K562 (cell line): ENCODE measurements around the gene ATG4C. TPM values are rescaled to one million over a fixed set of nuclear protein-coding genes. Genes with fewer than 3 reads are reported as not detected.

Experiments
- ASH1L ChIP-seq: fragments of 450-650 bp; IDR thresholded peaks from 2 replicates; pipeline ENCODE4 v1.6.1; 2018; ENCODE audit warnings: borderline replicate concordance, mild to moderate bottlenecking, low read depth; ENCODE audit not compliant: partially characterized antibody
- CBX3 ChIP-seq, 2 experiments: IDR thresholded peaks; 1 replicate in 1 of 2; 2 replicates in 1 of 2; pipeline ENCODE4 v1.6.1; 2012; ENCODE audit warnings: inconsistent platforms in 2 of 2, low read length in 2 of 2, borderline replicate concordance in 1 of 2, control low read depth in 1 of 2
- ETV5 ChIP-seq: sonication (generic); formaldehyde crosslinking; IDR thresholded peaks from 2 replicates; pipeline ENCODE4 v1.4.0; 2020; ENCODE audit warnings: low read depth, mild to moderate bottlenecking, missing genetic modification reagents
- MIER1 ChIP-seq: fragments of 450-650 bp; IDR thresholded peaks from 2 replicates; pipeline ENCODE4 v1.6.1; 2016; ENCODE audit warnings: antibody characterized with exemption, mild to moderate bottlenecking, low read depth
- POLR2A ChIP-seq: fragments of 450-650 bp; conservative IDR thresholded peaks from 2 replicates; pipeline ENCODE4 v1.6.1; 2016
- polyA plus RNA-seq, 8 experiments: library from polyadenylated mRNA; depleted of rRNA in 4 of 8; stranded (reverse) in 5 of 8; unstranded in 3 of 8; fragments of >200 nt; fragmentation: Nextera tagmentation in 2 of 8; fragmentation: Illumina TruSeq in 1 of 8; extraction: Ambion mirVana in 2 of 8; extraction: Trizol in 1 of 8; gene quantifications; 2 replicates each; pipeline versions ENCODE4 v1.2.1 to v1.2.3, GENCODE V29; 2011 to 2014; ENCODE audit warnings: inconsistent platforms in 1 of 8, missing spikeins in 1 of 8
- total RNA-seq, 7 experiments: library from RNA; depleted of rRNA in 6 of 7; stranded (reverse); fragments of >200 nt in 6 of 7; fragmentation: Illumina TruSeq in 2 of 7; extraction: Trizol in 2 of 7; gene quantifications; 2 replicates each; pipeline versions ENCODE4 v1.2.1 to v1.2.3, GENCODE V29; 2011 to 2021; ENCODE audit warnings: low replicate concordance in 1 of 7
- TF ChIP-seq, protein P1 (sequence below): fragments of 450-650 bp; IDR thresholded peaks from 2 replicates; pipeline ENCODE4 v1.6.1; 2017; ENCODE audit warnings: antibody characterized with exemption, mild to moderate bottlenecking
- TF ChIP-seq, protein P2 (sequence below): sonication (generic); formaldehyde crosslinking; IDR thresholded peaks from 2 replicates; pipeline ENCODE4 v1.8.0; 2022; ENCODE audit warnings: missing genetic modification reagents, mild to moderate bottlenecking, moderate library complexity, borderline replicate concordance
- TF ChIP-seq, protein P3 (sequence below): fragments of 450-650 bp; IDR thresholded peaks from 2 replicates; pipeline ENCODE4 v1.6.1; 2016; ENCODE audit warnings: low read depth
- TF ChIP-seq, protein P4 (sequence below): fragments of 200-800 bp; sonication (Bioruptor generic); IDR thresholded peaks from 2 replicates; pipeline ENCODE4 v1.6.1; 2017; ENCODE audit warnings: missing genetic modification characterization, missing compliant biosample characterization

The ATG4C gene
- total and polyA plus RNA-seq, 9 of the 15 experiments (the other 6 are each of a cell fraction or from before 2014, with no cell fraction given): 7.6 to 35.8 (median 16.1) TPM

DNA sequence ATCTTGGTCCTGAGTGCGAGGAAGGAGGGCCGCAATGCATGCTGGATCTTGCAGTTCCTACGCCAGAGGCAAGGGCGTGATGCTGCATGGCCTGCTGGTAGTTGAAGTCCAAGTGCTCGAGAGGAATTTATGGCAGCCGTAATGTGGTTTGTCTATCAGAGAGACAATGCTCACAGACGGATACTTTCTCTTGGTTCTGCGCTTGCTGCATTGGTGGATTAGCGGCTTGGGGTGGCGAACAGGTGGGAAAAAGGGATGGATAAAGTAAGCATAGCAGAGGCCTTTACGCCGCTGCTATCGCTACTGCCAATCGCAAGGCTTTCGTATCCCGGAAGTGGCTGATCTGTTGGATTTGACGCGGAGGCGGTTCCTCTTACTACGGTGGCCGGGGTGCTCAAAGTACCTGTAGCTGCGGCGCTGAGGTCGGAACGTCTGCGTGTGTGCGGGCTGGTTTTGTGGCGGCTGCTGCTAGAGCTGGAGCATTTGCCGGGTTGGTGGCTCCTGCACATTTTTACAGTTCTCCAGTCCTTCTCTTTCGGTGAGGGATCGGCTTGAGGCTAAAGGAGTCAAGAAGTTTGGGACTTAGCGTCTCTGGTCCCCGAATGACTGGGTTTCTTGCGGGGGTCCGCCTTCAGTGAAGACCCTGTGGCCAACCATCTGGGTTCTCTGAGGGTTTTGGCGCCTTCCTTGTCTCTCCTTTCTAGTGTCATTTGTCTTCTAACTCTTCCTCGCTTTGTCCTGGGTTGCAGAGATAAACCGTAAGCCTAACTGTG, at the start of gene ATG4C (continued):
- TF ChIP-seq, protein P1, sequence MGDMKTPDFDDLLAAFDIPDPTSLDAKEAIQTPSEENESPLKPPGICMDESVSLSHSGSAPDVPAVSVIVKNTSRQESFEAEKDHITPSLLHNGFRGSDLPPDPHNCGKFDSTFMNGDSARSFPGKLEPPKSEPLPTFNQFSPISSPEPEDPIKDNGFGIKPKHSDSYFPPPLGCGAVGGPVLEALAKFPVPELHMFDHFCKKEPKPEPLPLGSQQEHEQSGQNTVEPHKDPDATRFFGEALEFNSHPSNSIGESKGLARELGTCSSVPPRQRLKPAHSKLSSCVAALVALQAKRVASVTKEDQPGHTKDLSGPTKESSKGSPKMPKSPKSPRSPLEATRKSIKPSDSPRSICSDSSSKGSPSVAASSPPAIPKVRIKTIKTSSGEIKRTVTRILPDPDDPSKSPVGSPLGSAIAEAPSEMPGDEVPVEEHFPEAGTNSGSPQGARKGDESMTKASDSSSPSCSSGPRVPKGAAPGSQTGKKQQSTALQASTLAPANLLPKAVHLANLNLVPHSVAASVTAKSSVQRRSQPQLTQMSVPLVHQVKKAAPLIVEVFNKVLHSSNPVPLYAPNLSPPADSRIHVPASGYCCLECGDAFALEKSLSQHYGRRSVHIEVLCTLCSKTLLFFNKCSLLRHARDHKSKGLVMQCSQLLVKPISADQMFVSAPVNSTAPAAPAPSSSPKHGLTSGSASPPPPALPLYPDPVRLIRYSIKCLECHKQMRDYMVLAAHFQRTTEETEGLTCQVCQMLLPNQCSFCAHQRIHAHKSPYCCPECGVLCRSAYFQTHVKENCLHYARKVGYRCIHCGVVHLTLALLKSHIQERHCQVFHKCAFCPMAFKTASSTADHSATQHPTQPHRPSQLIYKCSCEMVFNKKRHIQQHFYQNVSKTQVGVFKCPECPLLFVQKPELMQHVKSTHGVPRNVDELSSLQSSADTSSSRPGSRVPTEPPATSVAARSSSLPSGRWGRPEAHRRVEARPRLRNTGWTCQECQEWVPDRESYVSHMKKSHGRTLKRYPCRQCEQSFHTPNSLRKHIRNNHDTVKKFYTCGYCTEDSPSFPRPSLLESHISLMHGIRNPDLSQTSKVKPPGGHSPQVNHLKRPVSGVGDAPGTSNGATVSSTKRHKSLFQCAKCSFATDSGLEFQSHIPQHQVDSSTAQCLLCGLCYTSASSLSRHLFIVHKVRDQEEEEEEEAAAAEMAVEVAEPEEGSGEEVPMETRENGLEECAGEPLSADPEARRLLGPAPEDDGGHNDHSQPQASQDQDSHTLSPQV: peak; percentile 46; the same call in 1 of the 2 replicates
- TF ChIP-seq ETV5 (CRISPR knock-in tag) (0 out of 2 replicates have a peak, but pooled peaks have one; percentile 63), ASH1L (peak; percentile 88), CBX3 (IDR thresholded peaks at IDR 0.05; ENCODE audit: borderline replicate concordance in 1 of 2, low read length in 2 of 2) (peak in 1 of 2 experiments; percentile 22; a peak in 1 of 3 replicates), MIER1 (no peak), POLR2A (peak; percentile 94)
- TF ChIP-seq, protein P2, sequence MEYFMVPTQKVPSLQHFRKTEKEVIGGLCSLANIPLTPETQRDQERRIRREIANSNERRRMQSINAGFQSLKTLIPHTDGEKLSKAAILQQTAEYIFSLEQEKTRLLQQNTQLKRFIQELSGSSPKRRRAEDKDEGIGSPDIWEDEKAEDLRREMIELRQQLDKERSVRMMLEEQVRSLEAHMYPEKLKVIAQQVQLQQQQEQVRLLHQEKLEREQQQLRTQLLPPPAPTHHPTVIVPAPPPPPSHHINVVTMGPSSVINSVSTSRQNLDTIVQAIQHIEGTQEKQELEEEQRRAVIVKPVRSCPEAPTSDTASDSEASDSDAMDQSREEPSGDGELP (CRISPR knock-in tag): peak; percentile 56
- TF ChIP-seq, protein P3, sequence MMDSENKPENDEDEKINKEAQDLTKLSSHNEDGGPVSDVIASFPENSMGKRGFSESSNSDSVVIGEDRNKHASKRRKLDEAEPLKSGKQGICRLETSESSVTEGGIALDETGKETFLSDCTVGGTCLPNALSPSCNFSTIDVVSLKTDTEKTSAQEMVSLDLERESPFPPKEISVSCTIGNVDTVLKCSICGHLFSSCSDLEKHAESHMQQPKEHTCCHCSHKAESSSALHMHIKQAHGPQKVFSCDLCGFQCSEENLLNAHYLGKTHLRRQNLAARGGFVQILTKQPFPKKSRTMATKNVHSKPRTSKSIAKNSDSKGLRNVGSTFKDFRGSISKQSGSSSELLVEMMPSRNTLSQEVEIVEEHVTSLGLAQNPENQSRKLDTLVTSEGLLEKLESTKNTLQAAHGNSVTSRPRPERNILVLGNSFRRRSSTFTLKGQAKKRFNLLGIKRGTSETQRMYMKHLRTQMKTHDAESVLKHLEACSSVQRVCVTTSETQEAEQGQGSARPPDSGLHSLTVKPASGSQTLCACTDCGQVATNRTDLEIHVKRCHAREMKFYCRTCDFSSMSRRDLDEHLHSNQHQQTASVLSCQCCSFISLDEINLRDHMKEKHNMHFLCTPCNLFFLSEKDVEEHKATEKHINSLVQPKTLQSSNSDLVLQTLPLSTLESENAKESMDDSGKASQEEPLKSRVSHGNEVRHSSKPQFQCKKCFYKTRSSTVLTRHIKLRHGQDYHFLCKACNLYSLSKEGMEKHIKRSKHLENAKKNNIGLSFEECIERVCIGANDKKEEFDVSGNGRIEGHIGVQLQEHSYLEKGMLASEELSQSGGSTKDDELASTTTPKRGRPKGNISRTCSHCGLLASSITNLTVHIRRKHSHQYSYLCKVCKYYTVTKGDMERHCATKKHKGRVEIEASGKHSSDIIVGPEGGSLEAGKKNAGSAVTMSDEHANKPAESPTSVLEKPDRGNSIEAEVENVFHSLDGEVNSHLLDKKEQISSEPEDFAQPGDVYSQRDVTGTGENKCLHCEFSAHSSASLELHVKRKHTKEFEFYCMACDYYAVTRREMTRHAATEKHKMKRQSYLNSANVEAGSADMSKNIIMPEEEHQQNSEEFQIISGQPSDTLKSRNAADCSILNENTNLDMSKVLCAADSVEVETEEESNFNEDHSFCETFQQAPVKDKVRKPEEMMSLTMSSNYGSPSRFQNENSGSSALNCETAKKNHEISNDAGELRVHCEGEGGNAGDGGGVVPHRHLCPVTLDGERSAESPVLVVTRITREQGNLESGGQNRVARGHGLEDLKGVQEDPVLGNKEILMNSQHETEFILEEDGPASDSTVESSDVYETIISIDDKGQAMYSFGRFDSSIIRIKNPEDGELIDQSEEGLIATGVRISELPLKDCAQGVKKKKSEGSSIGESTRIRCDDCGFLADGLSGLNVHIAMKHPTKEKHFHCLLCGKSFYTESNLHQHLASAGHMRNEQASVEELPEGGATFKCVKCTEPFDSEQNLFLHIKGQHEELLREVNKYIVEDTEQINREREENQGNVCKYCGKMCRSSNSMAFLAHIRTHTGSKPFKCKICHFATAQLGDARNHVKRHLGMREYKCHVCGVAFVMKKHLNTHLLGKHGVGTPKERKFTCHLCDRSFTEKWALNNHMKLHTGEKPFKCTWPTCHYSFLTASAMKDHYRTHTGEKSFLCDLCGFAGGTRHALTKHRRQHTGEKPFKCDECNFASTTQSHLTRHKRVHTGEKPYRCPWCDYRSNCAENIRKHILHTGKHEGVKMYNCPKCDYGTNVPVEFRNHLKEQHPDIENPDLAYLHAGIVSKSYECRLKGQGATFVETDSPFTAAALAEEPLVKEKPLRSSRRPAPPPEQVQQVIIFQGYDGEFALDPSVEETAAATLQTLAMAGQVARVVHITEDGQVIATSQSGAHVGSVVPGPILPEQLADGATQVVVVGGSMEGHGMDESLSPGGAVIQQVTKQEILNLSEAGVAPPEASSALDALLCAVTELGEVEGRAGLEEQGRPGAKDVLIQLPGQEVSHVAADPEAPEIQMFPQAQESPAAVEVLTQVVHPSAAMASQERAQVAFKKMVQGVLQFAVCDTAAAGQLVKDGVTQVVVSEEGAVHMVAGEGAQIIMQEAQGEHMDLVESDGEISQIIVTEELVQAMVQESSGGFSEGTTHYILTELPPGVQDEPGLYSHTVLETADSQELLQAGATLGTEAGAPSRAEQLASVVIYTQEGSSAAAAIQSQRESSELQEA: peak; percentile 98
- TF ChIP-seq, protein P4, sequence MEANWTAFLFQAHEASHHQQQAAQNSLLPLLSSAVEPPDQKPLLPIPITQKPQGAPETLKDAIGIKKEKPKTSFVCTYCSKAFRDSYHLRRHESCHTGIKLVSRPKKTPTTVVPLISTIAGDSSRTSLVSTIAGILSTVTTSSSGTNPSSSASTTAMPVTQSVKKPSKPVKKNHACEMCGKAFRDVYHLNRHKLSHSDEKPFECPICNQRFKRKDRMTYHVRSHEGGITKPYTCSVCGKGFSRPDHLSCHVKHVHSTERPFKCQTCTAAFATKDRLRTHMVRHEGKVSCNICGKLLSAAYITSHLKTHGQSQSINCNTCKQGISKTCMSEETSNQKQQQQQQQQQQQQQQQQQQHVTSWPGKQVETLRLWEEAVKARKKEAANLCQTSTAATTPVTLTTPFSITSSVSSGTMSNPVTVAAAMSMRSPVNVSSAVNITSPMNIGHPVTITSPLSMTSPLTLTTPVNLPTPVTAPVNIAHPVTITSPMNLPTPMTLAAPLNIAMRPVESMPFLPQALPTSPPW (CRISPR knock-in tag): 0 out of 2 replicates have a peak, but pooled peaks have one; percentile 6
